NCI-H526 treated with DMSO at 0.1 percent for 48 hours (cell line): ENCODE measurements around the gene POLG2.
"Not testable (repeated sequence)": the region's sequence is repeated elsewhere in the genome, so short reads cannot be mapped to it uniquely, and the experiment has no call there.

Source experiments
- DNase-seq: peaks from one replicate; lab custom pipeline; 2025; lab: John Stamatoyannopoulos, UW

Gene POLG2

GRCh38 chr17:64439956-64440355, 56.9 kb downstream of the POLG2 start:
- DNase-seq, result no peak

- not testable (repeated sequence) for DNase-seq
Measured at GRCh38 chr17:64439521-64439920, 57.3 kb downstream of the POLG2 start.

GRCh38 chr17:64437944-64438525, 58.8 kb downstream of the POLG2 start:
- DNase-seq, result no peak

- no peak for DNase-seq
Measured at GRCh38 chr17:64431534-64431933, 65.3 kb downstream of the POLG2 start.

GRCh38 chr17:64430036-64430435, 66.8 kb downstream of the POLG2 start:
- not testable (repeated sequence) for DNase-seq

GRCh38 chr17:64428406-64428805, 68.4 kb downstream of the POLG2 start:
- DNase-seq, result no peak
